ENCODE data around the gene ACTR2.
"Not testable (repeated sequence)": the region's sequence is repeated elsewhere in the genome, so short reads cannot be mapped to it uniquely, and the experiment has no call there.

Gene ACTR2

DNA sequence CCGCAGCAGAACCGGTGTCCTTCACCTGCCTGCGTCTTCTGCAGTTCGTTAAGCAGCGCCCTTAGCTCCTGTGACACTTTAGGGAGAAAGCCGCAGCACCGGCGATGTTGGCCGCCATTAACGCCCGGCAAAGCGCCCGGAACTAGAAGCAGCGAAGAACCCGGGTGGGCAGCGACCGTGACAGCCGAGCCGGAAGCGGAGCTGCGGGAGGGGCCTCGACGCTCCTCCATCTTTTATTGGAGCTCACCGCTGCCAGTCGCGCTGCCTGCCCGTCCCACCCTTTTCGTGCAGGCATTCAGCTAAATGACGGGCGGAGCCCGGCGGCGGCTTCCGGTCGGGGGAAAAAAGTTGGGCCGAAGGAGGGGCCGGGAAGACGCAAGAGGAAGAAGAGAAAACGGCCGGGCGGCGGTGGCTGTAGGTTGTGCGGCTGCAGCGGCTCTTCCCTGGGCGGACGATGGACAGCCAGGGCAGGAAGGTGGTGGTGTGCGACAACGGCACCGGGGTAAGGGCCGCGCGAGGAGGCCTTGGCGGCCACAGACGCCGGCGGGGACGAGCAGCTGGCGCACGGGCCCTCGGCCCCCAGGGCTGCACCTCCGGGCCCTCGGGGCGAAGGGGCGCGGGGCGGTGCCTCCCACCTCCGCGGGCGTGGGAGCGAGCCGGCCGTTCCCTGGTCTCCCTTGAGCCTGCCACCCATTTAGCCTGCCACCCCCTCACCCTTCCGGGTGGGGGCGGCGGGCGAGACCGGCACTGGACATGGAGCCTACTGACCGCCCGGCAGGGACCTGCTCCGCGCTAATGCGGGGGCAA, at the start of gene ACTR2:
ACTR2 (plus strand) TSS at position 376 of the 807 bp plus-strand sequence; CDS start at position 455, 79 bp downstream.
- peak; percentile 93 to 95 for DNase-seq

DNA sequence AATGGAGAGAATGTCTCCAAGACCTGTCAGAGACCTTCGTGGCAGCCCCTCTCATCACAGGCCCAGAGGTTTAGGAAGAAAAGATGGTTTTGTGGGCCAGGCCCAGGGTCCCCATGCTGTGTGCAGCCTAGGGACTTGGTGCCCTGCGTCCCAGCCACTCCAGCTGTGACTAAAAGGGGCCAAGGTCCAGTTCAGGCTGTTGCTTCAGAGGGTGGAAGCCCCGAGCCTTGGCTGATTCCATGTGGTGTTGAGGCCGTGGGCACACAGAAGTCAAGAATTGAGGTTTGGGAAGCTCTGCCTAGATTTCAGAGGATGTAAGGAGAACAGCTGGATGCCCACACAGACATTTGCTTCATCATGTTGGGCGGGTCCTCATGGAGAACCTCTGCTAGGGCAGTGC, 45.1 kb upstream of the ACTR2 start:
- no peak for DNase-seq

DNA sequence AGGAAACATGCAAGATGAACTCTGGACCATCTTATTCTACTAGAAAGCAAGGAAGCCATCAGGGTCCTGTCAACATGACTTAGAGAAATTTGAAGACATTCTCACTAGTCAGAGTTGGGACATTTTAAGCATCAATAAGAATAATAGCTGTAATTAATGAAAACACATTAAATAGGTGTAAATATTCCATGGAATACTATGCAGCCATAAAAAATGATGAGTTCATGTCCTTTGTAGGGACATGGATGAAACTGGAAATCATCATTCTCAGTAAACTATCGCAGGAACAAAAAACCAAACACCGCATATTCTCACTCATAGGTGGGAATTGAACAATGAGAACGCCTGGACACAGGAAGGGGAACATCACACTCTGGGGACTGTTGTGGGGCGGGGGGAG, 44.2 kb upstream of the ACTR2 start:
- DNase-seq, result not testable (repeated sequence)

DNA sequence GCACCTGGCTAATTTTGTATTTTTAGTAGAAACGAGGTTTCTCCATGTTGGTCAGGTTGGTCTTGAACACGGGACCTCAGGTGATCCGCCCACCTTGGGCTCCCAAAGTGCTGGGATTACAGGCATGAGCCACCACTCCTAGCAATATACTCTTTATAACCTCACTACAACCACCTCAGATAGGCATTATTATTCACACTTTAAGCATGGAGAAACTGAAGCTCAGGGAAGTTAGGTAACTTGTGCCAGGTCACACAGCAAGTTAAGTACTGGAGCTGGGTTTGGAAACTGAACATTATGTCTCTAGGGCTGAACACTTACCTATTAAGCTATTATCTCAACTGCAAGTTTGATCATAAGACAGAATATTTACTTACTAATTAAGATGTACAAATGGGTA, 42.6 kb upstream of the ACTR2 start:
- DNase-seq, result no peak

DNA sequence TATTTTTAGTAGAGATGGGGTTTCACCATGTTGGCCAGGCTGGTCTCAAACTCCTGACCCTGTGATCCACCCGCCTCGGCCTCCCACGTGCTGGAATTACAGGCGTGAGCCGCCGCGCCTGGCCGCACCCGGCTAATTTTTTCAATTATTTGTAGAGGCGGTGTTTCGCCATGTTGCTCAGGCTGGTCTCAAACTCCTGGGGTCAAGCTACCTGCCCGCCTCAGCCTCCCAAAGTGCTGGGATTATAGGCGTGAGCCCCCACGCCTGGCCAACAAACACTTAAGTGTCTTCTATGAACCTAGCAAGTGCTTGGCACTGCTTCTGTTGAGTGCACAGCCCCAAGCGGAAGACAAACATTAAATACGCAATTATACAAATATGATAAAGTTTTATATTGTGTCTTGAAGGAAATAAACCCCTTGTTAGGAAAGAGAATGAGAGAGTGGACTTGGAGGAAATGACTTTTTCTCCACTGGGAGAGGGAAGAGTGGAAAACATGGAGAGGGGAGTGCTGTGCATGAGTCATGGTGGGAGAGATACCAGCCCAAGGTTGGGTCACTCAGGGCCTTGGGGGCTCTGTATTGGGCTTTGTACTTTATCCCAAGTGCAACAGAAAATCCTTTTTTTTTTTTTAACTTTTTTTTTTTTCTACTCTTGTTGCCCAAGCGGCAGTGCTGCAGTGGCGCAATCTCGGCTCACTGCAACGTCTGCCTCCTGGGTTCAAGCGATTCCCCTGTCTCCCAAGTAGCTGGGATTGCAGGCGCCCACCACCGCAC, 41.4 kb upstream of the ACTR2 start:
- DNase-seq, result no peak

DNA sequence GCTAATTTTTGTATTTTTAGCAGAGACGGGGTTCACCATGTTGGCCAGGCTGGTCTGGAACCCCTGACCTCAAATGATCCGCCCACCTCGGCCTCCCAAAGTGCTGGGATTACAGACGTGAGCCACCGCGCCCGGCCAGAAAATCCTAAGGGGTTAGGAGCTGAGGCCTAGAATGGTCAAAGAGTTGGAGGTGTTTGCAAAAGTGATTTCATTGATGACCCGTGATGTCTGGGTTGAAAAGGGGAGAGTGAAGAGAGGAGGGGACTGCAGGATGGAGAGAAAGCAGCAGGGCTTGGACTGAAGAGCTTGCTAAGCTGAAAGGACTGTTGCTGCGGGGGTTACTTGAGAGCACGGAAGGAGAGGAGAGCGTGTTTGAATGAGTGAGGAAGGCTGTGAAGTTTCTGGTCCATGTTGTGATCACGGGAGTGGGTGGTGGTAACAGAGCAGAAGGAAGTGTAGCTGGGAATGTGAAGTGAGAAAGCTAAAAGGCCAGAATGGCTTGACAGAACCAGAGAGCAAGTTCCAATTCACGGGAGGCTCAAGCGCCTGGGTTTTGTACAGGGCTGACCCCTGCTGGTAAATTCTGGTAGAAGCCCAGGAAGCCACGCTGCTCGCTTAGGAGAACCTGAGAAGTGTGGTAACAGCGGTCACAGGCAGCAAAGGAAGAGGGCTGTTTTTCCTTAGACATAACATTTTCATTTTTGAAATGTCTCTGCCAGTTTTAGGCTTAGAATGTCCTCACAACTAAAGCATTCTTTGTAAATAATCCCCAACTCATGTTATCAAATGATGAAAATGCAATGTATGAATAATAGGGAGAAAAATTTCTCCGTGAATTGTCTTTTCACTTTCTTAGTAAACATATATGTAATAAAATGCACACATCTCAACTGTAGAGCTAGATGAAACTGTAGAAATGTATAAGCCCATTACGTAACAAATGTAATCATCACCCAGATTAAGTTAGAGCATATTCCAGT, 40.5 kb upstream of the ACTR2 start:
- DNase-seq, result peak; percentile 66 to 67

DNA sequence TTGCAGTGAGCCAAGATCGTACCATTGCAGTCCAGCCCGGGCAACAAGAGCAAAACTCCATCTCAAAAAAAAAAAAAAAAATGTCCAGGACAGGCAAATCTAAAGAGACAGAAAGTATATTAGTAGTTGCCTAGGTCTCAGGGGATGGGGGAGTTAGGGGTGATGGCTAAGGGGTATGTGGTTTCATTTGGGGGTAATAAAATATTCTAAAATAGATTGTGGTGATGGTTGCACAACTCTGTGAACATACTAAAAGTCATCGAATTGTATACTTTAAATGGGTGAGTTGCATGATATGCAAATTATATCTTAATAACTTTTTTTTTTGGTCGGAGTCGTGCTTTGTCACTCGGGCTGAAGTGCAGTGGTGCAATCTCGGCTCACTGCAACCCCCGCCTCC, 34.2 kb upstream of the ACTR2 start:
- no peak for DNase-seq

DNA sequence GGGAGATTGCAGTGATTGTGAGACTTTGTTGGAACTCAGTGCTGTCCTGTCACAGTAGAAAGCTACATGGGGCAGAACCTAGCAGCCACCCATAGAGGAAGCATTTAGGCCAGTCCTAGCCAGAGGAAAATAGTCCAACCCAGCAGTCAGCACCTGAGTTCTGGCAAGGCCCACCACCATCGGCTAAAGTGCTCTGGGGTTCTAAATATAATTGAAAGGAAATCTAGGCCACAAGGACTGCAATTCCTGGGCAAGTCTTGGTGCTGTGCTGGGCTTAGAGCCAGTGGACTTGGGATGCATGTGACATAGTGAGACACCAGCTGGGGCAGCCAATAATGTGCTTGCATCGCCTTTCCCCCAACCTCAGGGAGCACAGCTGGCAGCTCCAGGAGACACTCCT, 28.9 kb upstream of the ACTR2 start:
- DNase-seq, result no peak

DNA sequence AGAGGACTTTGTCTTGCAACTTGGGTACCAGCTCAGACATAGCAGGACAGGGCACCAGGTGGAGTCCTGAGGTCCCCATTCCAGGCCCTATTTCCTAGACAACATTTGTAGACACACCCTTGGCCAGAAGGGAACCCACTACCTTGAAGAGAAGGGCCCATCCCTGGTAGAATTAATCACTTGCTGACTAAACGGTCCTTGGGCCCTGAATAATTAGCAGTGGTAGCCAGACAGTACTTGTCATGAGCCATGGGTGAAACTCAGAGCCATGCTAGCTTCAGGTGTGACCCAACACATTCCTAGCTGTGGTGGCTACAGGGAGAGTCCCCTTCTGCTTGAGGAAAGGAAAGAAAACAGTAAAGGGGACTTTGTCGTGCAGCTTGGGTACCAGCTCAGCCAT, 28.5 kb upstream of the ACTR2 start:
- no peak for DNase-seq

DNA sequence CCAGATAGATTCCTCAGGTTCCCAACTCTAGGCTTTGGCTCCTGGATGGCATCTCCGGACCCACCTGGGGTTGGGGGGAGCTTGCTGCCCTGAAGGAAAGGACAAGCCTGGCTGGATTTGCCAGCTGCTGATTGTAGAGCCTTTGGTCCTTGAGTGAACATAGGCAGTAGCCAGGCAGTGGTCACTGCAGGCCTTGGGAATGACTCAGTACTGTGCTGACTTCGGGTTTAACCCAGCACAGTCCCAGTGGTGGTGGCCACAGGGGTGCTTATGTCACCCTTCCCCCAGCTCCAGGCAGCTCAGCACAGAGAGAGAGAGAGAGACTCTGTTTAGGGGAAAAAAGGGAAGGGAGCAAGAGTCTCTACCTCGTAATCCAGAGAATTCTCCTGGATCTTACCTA, 27.7 kb upstream of the ACTR2 start:
- DNase-seq, result no peak

DNA sequence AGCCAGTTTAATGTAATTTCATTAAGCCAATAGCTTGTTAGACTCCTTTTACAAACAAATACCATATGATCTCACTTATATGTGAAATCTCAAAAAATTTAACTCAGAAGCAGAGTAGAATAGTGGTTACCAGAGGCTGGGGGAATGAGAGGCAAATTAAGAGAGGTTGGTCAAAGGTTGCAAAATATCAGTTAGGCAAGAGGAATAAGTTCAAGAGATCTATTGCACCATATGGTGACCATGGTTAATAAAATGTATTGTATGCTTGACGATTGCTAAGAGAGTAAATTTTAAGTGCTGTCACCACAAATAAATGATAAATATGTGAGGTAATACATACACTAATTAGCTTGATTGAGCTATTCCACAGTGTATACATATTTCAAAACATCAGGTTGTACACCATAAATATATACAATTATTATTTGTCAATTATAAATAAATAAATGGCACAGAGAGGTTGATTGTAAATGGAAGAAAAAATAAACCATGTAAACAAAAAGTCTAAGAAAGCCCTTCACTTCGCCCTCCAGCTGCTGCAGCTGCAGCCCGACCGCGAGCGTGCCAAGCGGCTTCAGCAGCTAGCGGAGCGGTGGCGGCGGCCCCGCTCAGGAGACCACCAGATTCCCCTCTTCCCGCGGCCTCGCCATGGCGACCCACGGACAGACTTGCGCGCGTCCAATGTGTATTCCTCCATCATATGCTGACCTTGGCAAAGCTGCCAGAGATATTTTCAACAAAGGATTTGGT, 23.0 kb upstream of the ACTR2 start:
- peak; percentile 27 to 40 for DNase-seq

DNA sequence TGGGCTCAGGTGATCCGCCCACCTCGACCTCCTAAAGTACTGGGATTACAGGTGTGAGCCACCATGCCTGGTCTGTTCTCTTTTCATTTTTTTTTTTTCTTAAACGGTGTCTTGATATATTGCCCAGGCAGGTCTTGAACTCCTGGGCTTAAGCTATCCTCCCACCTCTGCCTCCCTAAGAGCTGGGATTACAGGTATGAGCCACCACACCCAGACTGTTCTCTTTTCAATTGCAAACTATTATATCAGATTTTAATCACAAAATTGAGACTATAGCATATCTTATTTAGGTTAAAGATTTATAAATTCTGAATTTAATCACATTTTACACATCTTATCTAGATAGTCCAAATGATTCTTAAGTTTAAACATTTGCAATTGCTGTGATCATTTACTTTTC, 15.5 kb upstream of the ACTR2 start:
- no peak for DNase-seq

DNA sequence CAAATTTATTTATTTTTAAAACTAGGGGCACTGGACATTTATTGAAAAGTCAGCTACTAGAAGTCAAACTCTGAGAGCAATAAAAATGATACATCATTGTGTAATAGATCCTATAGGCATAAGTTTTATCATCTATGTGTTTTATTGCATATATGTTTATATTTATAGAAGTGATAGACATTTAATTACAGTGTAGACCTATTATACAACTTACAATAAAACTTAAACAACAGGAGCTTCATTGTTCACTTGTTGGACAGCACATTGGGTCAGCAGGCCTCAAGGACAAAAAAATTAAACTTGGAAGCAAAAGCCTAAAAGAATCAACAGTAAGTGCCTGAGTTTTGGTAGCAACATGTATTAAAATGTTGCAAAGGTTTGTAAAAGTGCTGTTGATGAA, 15.0 kb upstream of the ACTR2 start:
- DNase-seq, result no peak

DNA sequence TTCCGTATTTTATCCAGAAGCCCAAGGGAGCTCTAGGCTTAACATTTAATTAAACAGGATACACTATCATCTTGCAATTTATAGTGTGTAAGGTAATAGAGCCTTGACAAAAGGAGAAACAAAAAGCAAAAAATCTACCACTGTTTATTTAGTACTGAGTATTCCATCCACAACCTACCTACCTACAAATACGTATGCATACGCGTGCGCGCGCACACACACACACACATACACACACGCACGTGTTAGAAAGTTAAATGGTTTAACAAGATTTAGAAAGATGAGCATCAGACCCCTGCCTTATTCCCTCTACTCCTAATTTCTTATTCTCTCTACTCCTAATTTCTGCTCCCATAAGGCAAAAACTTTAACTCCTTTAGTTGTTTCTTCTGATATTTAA, 14.6 kb upstream of the ACTR2 start:
- DNase-seq, result no peak

DNA sequence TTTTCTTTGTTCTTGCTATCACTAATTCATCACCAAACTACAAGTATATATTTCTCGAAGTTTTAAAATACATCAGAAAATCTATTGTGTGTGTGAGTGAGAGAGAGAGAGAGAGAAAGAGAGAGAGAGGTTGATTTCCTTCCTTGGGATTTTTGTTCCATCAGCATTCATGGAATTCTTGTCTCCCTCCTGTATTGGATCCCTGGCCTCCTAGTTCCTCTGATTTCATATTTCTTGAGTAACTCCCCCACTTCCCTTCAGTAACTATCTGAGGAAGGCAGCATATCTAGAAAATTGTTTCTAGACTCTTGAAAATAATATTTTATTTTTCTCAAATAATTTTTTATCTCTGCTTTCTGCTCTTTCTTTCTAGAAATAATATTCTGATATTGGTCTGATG, 13.3 kb upstream of the ACTR2 start:
- DNase-seq, result no peak

DNA sequence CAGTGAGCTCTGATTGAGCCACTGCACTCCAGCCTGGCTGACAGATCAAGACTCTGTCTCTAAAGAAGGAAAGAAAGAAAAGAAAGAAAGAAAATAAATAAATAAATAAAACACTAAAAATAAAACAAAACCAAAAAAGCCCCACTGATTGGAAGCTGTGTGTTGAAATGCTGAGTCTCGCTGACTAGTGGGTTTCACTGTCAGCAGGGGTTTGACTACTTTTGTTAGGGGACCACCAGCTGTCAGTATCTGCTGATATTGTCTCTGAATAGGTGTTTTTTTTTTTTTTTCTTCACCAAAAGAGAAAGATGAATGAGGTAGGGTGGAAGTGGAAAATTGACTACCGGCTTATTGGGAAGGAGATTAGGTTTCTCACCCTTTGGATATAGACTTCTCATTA, 12.8 kb upstream of the ACTR2 start:
- no peak for DNase-seq

DNA sequence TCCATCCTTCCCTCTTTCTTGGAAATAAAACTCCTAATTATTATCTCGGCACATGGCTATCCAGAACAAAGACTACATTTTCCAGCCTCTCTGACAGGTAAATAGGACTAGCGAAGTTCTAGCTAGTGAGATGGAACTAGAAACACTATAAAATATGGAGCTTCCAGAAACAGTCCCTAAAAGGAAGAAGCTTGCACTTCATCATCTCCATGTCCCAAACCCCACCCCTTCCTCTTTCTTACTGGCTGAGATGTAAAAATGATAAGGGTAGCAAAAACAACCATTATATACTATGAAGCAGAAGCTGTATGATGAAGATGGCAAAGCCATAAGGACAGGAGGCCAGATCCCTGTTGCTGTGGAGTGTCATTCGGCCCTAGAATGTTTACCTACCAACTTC, 11.7 kb upstream of the ACTR2 start:
- no peak for DNase-seq

DNA sequence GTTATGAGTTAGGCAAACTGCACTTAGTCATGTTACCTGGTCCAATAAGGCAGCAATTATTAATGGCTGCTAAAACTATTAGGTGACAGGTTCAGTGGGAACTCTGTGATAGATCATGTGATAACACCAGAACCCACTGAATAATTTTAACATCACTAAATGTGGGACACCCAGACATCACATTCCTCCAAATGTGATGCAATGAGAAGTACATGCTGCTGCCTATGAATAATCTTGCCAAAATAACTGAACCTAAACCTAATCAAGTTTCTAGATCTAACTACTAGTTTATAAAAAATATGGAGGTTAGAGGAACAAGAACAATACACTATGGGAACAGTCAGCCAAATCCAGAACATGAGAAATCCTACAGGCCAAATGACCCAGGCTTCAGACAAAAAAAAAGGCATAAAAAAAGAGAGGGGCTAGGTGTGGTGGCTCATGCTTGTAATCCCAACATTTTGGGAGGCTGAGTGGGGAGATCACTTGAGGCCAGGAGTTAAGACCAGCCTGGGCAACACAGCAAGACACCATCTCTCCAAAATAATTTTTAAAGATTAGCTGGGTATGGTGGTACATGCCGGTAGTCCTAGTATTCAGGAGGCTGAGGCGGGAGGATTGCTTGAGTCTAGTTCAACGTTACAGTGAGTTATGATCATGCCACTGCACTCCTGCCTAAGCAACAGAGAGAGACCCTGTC, 7.0 kb upstream of the ACTR2 start:
- DNase-seq, result no peak

DNA sequence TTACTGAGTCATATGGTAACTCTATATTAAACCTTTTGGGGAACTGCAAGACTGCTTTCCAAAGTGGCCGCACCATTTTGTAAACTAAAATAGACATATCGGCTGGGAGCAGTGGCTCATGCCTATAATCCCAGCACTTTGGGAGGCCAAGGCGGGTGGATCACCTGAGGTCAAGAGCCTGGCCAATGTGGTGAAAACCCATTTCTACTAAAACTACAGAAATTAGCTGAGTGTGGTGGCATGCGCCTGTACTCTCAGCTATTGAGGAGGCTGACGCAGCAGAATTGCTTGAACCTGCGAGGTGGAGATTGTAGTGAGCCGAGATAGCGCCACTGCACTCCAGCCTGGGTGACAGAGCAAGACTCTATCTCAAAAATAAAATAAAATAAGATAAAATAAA, 6.4 kb upstream of the ACTR2 start:
- DNase-seq, result not testable (repeated sequence)

DNA sequence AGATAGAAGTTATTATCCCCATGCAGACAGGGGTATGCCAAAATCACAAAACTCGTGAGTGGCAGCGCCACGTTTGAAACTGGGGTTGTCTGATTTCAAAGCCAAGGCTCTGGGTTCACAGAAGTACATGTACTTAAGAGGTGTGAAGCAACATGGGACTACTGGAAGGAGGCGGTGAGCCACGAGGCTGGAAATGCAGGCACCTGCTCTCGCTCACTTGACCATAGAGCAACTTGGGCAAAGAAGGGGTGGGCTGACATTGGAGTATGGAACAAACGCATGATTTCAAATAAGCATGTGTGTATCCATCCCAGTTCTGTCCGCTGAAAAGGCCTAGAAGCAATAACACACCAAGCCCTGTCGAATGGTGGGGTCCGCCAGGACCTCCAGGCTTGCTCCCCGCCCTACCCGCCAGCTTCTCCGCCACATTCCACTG, 593 bp upstream of the ACTR2 start:
- DNase-seq, result no peak

DNA sequence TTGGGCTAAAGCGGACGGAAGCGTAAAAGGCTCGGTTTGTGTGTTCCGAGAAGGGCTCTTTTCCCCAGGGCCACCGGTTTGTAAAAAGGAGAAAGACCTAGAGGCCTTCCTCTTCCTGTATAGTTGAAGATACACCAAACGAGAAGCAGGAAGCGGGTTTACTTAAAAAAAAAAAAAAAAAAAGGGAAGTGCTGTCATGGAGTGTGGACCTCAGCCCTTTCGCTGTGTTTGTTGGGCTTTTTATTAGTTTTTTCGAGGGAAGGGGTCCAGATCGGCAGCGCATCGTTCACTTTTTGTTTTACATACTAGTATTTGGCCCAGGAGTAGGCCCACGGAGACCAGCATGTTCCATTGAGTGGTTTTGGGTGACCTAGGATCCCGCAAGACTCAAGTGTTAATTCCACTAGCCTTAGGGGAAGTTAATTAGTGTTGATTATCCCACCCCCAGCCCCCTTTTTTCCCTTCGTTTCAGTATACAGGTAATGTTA, 676 bp downstream of the ACTR2 start:
- peak; percentile 46 to 59 for DNase-seq

DNA sequence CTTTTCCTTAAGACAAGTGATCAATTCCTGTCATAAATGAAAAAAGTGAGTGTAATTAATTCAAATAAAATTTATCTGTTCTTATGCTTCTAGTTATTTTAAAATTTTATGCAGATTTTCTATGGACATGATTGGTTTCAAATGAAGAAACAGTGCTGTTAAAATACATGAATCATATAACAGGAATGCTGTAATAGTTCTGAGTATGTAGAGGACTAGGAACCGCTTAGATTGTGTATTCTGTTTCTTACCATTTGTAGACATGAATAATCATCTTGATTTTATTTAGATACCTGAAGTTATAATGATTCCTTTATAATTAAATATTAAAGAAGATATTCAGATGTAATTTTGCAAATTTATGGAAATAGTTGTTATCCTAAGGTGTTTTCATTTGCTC, 3.5 kb downstream of the ACTR2 start:
- DNase-seq, result no peak
